WTC11 (cell line): ENCODE measurements around the gene ALDH1A2. TPM values are rescaled to one million over a fixed set of nuclear protein-coding genes. Genes with fewer than 3 reads are reported as not detected.

Experiments
- ATAC-seq: fragments of 200-7000 bp; cut with Tn5 transposase; 2 replicates; pipeline ENCODE4 v1.10.0; 2021; ENCODE audit warnings: mild to moderate bottlenecking, moderate library complexity
- CTCF ChIA-PET: fragments of 300-600 bp; sonication (Branson Sonifier 250); formaldehyde crosslinking; loops from one replicate; lab custom pipeline; 2021; ENCODE audit warnings: antibody characterized with exemption; lab: Charles Lee
- POLR2A ChIA-PET: fragments of 350-600 bp; sonication (Branson Sonifier 250); formaldehyde crosslinking; loops from one replicate; lab custom pipeline; 2021; ENCODE audit warnings: antibody characterized with exemption; lab: Charles Lee
- DNase-seq: peaks from one replicate; pipeline ENCODE4 v3.0.0; 2021; ENCODE audit warnings: low spot score
- H3K27ac Mint-ChIP-seq: 2 replicates; pipeline ENCODE4 v1.8.0; 2021; ENCODE audit warnings: mixed read lengths
- H3K27me3 Mint-ChIP-seq: 2 replicates; pipeline ENCODE4 v1.8.0; 2021; ENCODE audit warnings: low read depth, mild to moderate bottlenecking, moderate library complexity, mixed read lengths
- H3K36me3 Mint-ChIP-seq: 2 replicates; pipeline ENCODE4 v1.8.0; 2021; ENCODE audit warnings: mixed read lengths
- H3K4me1 Mint-ChIP-seq: 2 replicates; pipeline ENCODE4 v1.8.0; 2022; ENCODE audit warnings: mixed read lengths
- H3K4me3 Mint-ChIP-seq: 2 replicates; pipeline ENCODE4 v1.8.0; 2021; ENCODE audit warnings: mild to moderate bottlenecking, moderate library complexity, mixed read lengths
- H3K9me3 Mint-ChIP-seq: 2 replicates; pipeline ENCODE4 v1.8.0; 2021; ENCODE audit warnings: mixed read lengths
- ATF2 ChIP-seq: sonication (generic); formaldehyde crosslinking; IDR thresholded peaks from 2 replicates; pipeline ENCODE4 v1.8.1; 2022; ENCODE audit warnings: low read depth, missing genetic modification reagents, borderline replicate concordance
- ESRRA ChIP-seq: sonication (generic); formaldehyde crosslinking; IDR thresholded peaks from 2 replicates; pipeline ENCODE4 v1.8.1; 2022; ENCODE audit warnings: mild to moderate bottlenecking, missing genetic modification reagents, borderline replicate concordance
- FOXJ3 ChIP-seq: sonication (generic); formaldehyde crosslinking; IDR thresholded peaks from 2 replicates; pipeline ENCODE4 v1.9.0; 2021; ENCODE audit warnings: missing genetic modification reagents, mild to moderate bottlenecking, borderline replicate concordance
- FOXP1 ChIP-seq: sonication (generic); formaldehyde crosslinking; IDR thresholded peaks from 2 replicates; pipeline ENCODE4 v1.8.0; 2022; ENCODE audit warnings: missing genetic modification reagents, mild to moderate bottlenecking, moderate library complexity, borderline replicate concordance
- GABPB1 ChIP-seq: sonication (generic); formaldehyde crosslinking; IDR thresholded peaks from 2 replicates; pipeline ENCODE4 v1.8.1; 2023; ENCODE audit warnings: mild to moderate bottlenecking, missing genetic modification reagents
- GRHL2 ChIP-seq: fragments of 250-450 bp; sonication (Bioruptor Pico); IDR thresholded peaks from 2 replicates; pipeline ENCODE4 v1.8.0; 2022; ENCODE audit warnings: mild to moderate bottlenecking, moderate library complexity; ENCODE audit not compliant: insufficient replicate concordance, severe bottlenecking
- HMGA2 ChIP-seq: fragments of 250-450 bp; sonication (Bioruptor Pico); IDR thresholded peaks from 2 replicates; pipeline ENCODE4 v1.4.0; 2021; ENCODE audit warnings: mild to moderate bottlenecking, moderate library complexity
- KAT7 ChIP-seq: sonication (generic); formaldehyde crosslinking; IDR thresholded peaks from 2 replicates; pipeline ENCODE4 v1.8.1; 2023; ENCODE audit warnings: missing genetic modification reagents, mild to moderate bottlenecking, borderline replicate concordance
- STAT6 ChIP-seq: sonication (generic); formaldehyde crosslinking; conservative IDR thresholded peaks from 2 replicates; pipeline ENCODE4 v1.8.1; 2023; ENCODE audit warnings: mild to moderate bottlenecking, low read depth, missing genetic modification reagents, moderate library complexity
- TCF7 ChIP-seq: sonication (generic); formaldehyde crosslinking; IDR thresholded peaks from 2 replicates; pipeline ENCODE4 v1.8.0; 2022; ENCODE audit warnings: mild to moderate bottlenecking, low read depth, missing genetic modification reagents, moderate library complexity
- TEAD1 ChIP-seq: sonication (generic); formaldehyde crosslinking; IDR thresholded peaks from 2 replicates; pipeline ENCODE4 v1.8.0; 2022; ENCODE audit warnings: mild to moderate bottlenecking, missing genetic modification reagents
- TP53 ChIP-seq: sonication (generic); formaldehyde crosslinking; IDR thresholded peaks from 2 replicates; pipeline ENCODE4 v1.8.1; 2023; ENCODE audit warnings: mild to moderate bottlenecking, missing genetic modification reagents
- ZBTB21 ChIP-seq: sonication (generic); formaldehyde crosslinking; IDR thresholded peaks from 2 replicates; pipeline ENCODE4 v1.8.1; 2023; ENCODE audit warnings: mild to moderate bottlenecking, missing genetic modification reagents, borderline replicate concordance
- ZNF138 ChIP-seq: sonication (generic); formaldehyde crosslinking; conservative IDR thresholded peaks from 2 replicates; pipeline ENCODE4 v1.8.1; 2022; ENCODE audit warnings: mild to moderate bottlenecking, moderate library complexity, missing genetic modification reagents
- ZNF263 ChIP-seq: sonication (generic); formaldehyde crosslinking; IDR thresholded peaks from 2 replicates; pipeline ENCODE4 v1.8.1; 2022; ENCODE audit warnings: low read depth, mild to moderate bottlenecking, moderate library complexity, missing genetic modification reagents
- total RNA-seq: library from RNA; stranded (reverse); gene quantifications from 3 replicates; pipeline ENCODE4 v1.2.3, GENCODE V29; 2021
- TF ChIP-seq, protein P1 (sequence below): sonication (generic); formaldehyde crosslinking; IDR thresholded peaks from 2 replicates; pipeline ENCODE4 v1.8.1; 2023; ENCODE audit warnings: mild to moderate bottlenecking, missing genetic modification reagents
- TF ChIP-seq, protein P2 (sequence below): sonication (generic); formaldehyde crosslinking; IDR thresholded peaks from 2 replicates; pipeline ENCODE4 v1.8.1; 2023; ENCODE audit warnings: mild to moderate bottlenecking, missing genetic modification reagents, moderate library complexity
- TF ChIP-seq, protein P3 (sequence below): fragments of 250-450 bp; sonication (Bioruptor Pico); IDR thresholded peaks from 2 replicates; pipeline ENCODE4 v1.9.0; 2021; ENCODE audit warnings: moderate library complexity, mild to moderate bottlenecking, inconsistent platforms, borderline replicate concordance
- TF ChIP-seq, protein P4 (sequence below): sonication (generic); formaldehyde crosslinking; IDR thresholded peaks from 2 replicates; pipeline ENCODE4 v1.8.0; 2023; ENCODE audit warnings: missing genetic modification reagents, mild to moderate bottlenecking, borderline replicate concordance

ALDH1A2 gene
- total RNA-seq, 1 experiment from 2014 or later, result 1.1 TPM

- TF ChIP-seq, protein P1, sequence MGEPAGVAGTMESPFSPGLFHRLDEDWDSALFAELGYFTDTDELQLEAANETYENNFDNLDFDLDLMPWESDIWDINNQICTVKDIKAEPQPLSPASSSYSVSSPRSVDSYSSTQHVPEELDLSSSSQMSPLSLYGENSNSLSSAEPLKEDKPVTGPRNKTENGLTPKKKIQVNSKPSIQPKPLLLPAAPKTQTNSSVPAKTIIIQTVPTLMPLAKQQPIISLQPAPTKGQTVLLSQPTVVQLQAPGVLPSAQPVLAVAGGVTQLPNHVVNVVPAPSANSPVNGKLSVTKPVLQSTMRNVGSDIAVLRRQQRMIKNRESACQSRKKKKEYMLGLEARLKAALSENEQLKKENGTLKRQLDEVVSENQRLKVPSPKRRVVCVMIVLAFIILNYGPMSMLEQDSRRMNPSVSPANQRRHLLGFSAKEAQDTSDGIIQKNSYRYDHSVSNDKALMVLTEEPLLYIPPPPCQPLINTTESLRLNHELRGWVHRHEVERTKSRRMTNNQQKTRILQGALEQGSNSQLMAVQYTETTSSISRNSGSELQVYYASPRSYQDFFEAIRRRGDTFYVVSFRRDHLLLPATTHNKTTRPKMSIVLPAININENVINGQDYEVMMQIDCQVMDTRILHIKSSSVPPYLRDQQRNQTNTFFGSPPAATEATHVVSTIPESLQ, result no peak
- TF ChIP-seq TCF7 (CRISPR knock-in tag), result no peak
- no peak for TF ChIP-seq ATF2 (CRISPR knock-in tag)
Measured at GRCh38 chr15:57993409-57994145, 71.9 kb downstream of the ALDH1A2 start (continued).

GRCh38 chr15:57992761-57993355 lies 72.7 kb downstream of the ALDH1A2 start:
- Mint-ChIP-seq H3K9me3 (no peaks in the 10 kb centered on the region), H3K27me3 (no peaks in the 10 kb centered on the region; the same call in 1 of the 2 replicates), H3K4me3 (no peak overlapping the region), H3K4me1 (no peaks in the 10 kb centered on the region), H3K36me3 (no peaks in the 10 kb centered on the region), H3K27ac (no peak overlapping the region)
- CTCF ChIA-PET, result interaction anchor here (1.2 kb wide), 1 partner anchor 132 kb away, joined by 3 read pairs; no protein-coding TSS in a partner anchor
- POLR2A ChIA-PET, result no interaction called here
- DNase-seq (no peak), ATAC-seq (no peak)
- TF ChIP-seq, protein P2, sequence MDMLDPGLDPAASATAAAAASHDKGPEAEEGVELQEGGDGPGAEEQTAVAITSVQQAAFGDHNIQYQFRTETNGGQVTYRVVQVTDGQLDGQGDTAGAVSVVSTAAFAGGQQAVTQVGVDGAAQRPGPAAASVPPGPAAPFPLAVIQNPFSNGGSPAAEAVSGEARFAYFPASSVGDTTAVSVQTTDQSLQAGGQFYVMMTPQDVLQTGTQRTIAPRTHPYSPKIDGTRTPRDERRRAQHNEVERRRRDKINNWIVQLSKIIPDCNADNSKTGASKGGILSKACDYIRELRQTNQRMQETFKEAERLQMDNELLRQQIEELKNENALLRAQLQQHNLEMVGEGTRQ, result no peak
- no peak for TF ChIP-seq TP53 (CRISPR knock-in tag)
- no peak for TF ChIP-seq FOXP1
- TF ChIP-seq ESRRA (CRISPR knock-in tag), result no peak
- no peak for TF ChIP-seq FOXJ3
- no peak for TF ChIP-seq ZNF138
- no peak for TF ChIP-seq TEAD1 (CRISPR knock-in tag)
- TF ChIP-seq KAT7, result no peak
- TF ChIP-seq ZNF263, result no peak
- TF ChIP-seq GRHL2, result no peak
- TF ChIP-seq, protein P3, sequence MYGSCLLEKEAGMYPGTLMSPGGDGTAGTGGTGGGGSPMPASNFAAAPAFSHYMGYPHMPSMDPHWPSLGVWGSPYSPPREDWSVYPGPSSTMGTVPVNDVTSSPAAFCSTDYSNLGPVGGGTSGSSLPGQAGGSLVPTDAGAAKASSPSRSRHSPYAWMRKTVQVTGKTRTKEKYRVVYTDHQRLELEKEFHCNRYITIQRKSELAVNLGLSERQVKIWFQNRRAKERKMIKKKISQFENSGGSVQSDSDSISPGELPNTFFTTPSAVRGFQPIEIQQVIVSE (CRISPR knock-in tag), result no peak
- TF ChIP-seq ZBTB21 (CRISPR knock-in tag), result no peak
- no peak for TF ChIP-seq HMGA2 (CRISPR knock-in tag)
- TF ChIP-seq GABPB1 (CRISPR knock-in tag), result no peak
- TF ChIP-seq STAT6 (CRISPR knock-in tag), result no peak
- TF ChIP-seq, protein P4, sequence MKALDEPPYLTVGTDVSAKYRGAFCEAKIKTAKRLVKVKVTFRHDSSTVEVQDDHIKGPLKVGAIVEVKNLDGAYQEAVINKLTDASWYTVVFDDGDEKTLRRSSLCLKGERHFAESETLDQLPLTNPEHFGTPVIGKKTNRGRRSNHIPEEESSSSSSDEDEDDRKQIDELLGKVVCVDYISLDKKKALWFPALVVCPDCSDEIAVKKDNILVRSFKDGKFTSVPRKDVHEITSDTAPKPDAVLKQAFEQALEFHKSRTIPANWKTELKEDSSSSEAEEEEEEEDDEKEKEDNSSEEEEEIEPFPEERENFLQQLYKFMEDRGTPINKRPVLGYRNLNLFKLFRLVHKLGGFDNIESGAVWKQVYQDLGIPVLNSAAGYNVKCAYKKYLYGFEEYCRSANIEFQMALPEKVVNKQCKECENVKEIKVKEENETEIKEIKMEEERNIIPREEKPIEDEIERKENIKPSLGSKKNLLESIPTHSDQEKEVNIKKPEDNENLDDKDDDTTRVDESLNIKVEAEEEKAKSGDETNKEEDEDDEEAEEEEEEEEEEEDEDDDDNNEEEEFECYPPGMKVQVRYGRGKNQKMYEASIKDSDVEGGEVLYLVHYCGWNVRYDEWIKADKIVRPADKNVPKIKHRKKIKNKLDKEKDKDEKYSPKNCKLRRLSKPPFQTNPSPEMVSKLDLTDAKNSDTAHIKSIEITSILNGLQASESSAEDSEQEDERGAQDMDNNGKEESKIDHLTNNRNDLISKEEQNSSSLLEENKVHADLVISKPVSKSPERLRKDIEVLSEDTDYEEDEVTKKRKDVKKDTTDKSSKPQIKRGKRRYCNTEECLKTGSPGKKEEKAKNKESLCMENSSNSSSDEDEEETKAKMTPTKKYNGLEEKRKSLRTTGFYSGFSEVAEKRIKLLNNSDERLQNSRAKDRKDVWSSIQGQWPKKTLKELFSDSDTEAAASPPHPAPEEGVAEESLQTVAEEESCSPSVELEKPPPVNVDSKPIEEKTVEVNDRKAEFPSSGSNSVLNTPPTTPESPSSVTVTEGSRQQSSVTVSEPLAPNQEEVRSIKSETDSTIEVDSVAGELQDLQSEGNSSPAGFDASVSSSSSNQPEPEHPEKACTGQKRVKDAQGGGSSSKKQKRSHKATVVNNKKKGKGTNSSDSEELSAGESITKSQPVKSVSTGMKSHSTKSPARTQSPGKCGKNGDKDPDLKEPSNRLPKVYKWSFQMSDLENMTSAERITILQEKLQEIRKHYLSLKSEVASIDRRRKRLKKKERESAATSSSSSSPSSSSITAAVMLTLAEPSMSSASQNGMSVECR (CRISPR knock-in tag), result no peak
